Measurements from ENCODE around the gene PCDH9. TPM values are rescaled to one million over a fixed set of nuclear protein-coding genes. Genes with fewer than 3 reads are reported as not detected.

The PCDH9 gene
- polyA plus RNA-seq, 1 experiment, result 3.3 TPM

DNA sequence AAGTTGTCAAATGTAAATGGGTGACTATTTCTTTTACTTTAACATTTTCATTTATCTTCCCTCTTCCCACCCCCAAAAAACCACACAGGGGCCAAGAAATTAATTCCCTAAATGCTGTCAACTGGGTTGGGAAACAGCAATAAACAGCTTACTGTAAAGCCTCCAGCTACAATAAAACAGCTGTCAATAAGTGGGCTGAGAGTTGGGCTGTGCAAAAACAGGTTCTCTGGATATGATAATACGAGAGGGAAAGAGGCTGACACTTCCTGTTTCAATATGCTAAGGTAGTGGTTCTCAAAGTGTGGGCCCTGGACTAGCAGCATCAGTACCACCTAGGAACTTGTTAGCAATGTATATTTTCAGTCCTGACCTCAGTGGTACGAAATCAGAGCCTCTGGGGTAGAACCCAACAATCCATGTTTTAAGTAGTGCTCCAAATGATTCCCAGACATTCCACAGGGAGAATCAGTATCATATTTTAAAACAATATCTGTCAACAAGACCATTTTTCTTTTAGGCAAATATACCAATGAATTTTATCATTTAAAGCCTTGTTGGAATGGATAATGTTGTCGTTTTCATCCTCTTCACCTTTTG is 8.4 kb downstream of the PCDH9 start:
- Histone ChIP-seq H3K27me3 (ENCODE audit: control insufficient read depth, insufficient read depth, low read length) (no peaks in the 10 kb centered on the region), H3K9me3 (ENCODE audit: control insufficient read depth, insufficient read depth, low read length) (no peaks in the 10 kb centered on the region), H3K4me3 (ENCODE audit: low read depth, low read length) (no peak overlapping the region), H3K27ac (ENCODE audit: low read depth, low read length) (no peak overlapping the region)
- POLR2A ChIA-PET, result no interaction called here
- TF ChIP-seq, protein P1, sequence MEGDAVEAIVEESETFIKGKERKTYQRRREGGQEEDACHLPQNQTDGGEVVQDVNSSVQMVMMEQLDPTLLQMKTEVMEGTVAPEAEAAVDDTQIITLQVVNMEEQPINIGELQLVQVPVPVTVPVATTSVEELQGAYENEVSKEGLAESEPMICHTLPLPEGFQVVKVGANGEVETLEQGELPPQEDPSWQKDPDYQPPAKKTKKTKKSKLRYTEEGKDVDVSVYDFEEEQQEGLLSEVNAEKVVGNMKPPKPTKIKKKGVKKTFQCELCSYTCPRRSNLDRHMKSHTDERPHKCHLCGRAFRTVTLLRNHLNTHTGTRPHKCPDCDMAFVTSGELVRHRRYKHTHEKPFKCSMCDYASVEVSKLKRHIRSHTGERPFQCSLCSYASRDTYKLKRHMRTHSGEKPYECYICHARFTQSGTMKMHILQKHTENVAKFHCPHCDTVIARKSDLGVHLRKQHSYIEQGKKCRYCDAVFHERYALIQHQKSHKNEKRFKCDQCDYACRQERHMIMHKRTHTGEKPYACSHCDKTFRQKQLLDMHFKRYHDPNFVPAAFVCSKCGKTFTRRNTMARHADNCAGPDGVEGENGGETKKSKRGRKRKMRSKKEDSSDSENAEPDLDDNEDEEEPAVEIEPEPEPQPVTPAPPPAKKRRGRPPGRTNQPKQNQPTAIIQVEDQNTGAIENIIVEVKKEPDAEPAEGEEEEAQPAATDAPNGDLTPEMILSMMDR (IDR thresholded peaks at IDR 0.05; ENCODE audit: low read depth, low read length), result no peak
- CTCF ChIA-PET, result interaction anchor here (0.6 kb wide), 2 partner anchors 10 to 1298 kb away, joined by 3 read pairs; no protein-coding TSS in a partner anchor
- no peak for DNase-seq (ENCODE audit: low read depth, low spot score)

DNA sequence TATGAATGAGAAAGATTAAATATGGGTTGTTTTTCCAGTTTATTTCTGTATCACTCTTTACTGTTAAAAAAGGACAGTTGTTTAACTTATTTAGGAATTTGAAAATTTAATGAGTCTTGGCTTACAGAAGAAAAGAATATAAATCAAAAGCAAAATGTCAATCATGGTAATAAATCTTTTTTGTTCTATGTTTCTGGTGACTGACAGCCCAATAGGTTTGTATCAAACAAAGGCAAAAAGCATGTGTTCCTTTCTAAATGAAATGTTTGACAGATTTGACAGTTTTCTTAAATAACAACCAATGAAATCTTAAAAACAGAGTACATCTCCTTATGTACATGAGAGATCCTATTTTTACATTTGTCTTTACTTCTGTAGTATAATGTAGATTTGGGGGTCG is 11.0 kb downstream of the PCDH9 start:
- DNase-seq (ENCODE audit: low read depth, low spot score), result no peak
- Histone ChIP-seq H3K27ac (ENCODE audit: low read depth, low read length) (no peak overlapping the region), H3K27me3 (ENCODE audit: control insufficient read depth, insufficient read depth, low read length) (no peaks in the 10 kb centered on the region), H3K9me3 (ENCODE audit: control insufficient read depth, insufficient read depth, low read length) (no peaks in the 10 kb centered on the region), H3K4me3 (ENCODE audit: low read depth, low read length) (no peak overlapping the region)
- TF ChIP-seq, protein P1 (IDR thresholded peaks at IDR 0.05; ENCODE audit: low read depth, low read length), result no peak
- CTCF ChIA-PET, result no interaction called here
- POLR2A ChIA-PET, result no interaction called here

DNA sequence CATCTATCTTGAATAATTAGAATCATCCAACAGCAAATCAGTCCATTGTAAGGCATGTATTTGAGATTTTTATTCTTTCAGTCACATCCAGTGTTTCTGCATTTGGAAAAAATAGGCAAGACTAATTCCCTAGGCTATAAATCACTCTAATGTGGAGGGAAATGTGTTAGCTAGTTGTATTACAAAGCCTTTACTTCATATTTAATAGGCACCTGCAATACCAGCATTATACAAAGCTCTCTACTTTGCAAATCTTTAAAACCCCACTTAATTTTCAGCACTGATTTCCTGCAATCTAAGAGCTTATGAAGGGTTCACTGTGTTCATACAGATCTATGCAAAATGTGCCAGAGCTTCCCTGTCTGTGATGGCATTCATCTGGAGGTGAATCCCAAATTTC is 12.3 kb downstream of the PCDH9 start:
- ChIA-PET CTCF (interaction anchor here (0.7 kb wide), 1 partner anchor 599 kb away, joined by 3 read pairs; no protein-coding TSS in a partner anchor), POLR2A (no interaction called here)
- H3K27ac ChIP-seq (ENCODE audit: low read depth, low read length), result no peak overlapping the region
- H3K27me3 ChIP-seq (ENCODE audit: control insufficient read depth, insufficient read depth, low read length), result no peaks in the 10 kb centered on the region
- H3K9me3 ChIP-seq (ENCODE audit: control insufficient read depth, insufficient read depth, low read length), result no peaks in the 10 kb centered on the region
- no peak overlapping the region for H3K4me3 ChIP-seq (ENCODE audit: low read depth, low read length)
- TF ChIP-seq, protein P1 (IDR thresholded peaks at IDR 0.05; ENCODE audit: low read depth, low read length), result no peak
- no peak for DNase-seq (ENCODE audit: low read depth, low spot score)

DNA sequence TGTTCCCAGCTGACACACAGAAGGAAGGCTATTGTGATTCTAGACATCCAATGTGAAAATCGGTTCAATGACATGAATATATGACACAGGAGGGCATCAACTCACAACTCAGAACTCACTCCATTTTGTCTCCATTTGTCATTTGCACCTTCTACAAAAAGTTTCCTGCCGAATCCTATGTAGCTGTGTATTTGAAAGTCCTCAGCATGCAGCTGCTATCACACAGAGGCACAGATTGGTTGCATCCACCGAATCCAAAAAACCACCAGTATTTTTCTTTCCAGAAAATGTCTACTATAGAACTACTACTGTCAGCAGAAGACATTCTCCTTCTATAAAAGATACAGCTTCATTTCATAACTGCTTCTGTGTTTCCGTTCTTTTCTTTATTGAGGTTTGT is 13.3 kb downstream of the PCDH9 start:
- no peak for DNase-seq (ENCODE audit: low read depth, low spot score)
- Histone ChIP-seq H3K9me3 (ENCODE audit: control insufficient read depth, insufficient read depth, low read length) (no peaks in the 10 kb centered on the region), H3K27ac (ENCODE audit: low read depth, low read length) (no peak overlapping the region), H3K27me3 (ENCODE audit: control insufficient read depth, insufficient read depth, low read length) (no peaks in the 10 kb centered on the region), H3K4me3 (ENCODE audit: low read depth, low read length) (no peak overlapping the region)
- CTCF ChIA-PET, result no interaction called here
- TF ChIP-seq, protein P1 (IDR thresholded peaks at IDR 0.05; ENCODE audit: low read depth, low read length), result no peak
- POLR2A ChIA-PET, result no interaction called here

DNA sequence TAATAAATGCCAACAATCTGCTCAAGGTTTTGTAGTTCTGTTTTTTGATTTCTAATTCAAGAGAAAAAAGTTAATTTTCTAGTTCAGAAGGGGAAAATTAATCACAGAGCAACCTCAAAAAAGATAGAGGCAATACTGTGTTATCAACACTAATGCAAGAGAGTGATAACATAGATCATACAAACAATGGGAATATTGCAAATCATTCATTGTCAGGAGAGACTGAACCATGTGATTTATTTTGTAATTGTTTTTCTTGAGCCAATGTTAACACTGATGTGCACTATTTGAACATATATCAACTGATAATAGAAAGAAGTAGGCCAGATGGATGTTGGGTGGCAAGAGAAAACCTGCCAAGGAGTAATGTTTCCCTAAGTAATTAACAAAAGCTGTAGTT is 19.9 kb downstream of the PCDH9 start:
- CTCF ChIA-PET, result no interaction called here
- Histone ChIP-seq H3K27ac (ENCODE audit: low read depth, low read length) (no peak overlapping the region), H3K27me3 (ENCODE audit: control insufficient read depth, insufficient read depth, low read length) (no peaks in the 10 kb centered on the region), H3K4me3 (ENCODE audit: low read depth, low read length) (no peak overlapping the region), H3K9me3 (ENCODE audit: control insufficient read depth, insufficient read depth, low read length) (no peaks in the 10 kb centered on the region)
- POLR2A ChIA-PET, result no interaction called here
- DNase-seq (ENCODE audit: low read depth, low spot score), result no peak
- TF ChIP-seq, protein P1 (IDR thresholded peaks at IDR 0.05; ENCODE audit: low read depth, low read length), result no peak

Measured in AG04450 (cell line).